Nephron (organoid): ENCODE data around the gene C10orf105.

Experiments
- H3K27ac Mint-ChIP-seq, 3 experiments: 2 replicates each; pipeline ENCODE4 v1.8.0; 2020; ENCODE audit warnings: mixed read lengths in 3 of 3, mild to moderate bottlenecking in 2 of 3, moderate library complexity in 1 of 3
- H3K27me3 Mint-ChIP-seq: 2 replicates; pipeline ENCODE4 v1.8.0; 2021; ENCODE audit warnings: low read depth, mild to moderate bottlenecking, moderate library complexity, mixed read lengths
- H3K36me3 Mint-ChIP-seq: 2 replicates; pipeline ENCODE4 v1.8.0; 2020; ENCODE audit warnings: low read depth, mixed read lengths
- H3K4me1 Mint-ChIP-seq: 2 replicates; pipeline ENCODE4 v1.8.0; 2020; ENCODE audit warnings: mixed read lengths
- H3K4me3 Mint-ChIP-seq, 3 experiments: 2 replicates each; pipeline ENCODE4 v1.8.0; 2020; ENCODE audit warnings: mild to moderate bottlenecking in 3 of 3, mixed read lengths in 3 of 3, moderate library complexity in 2 of 3
- H3K9me3 Mint-ChIP-seq: 2 replicates; pipeline ENCODE4 v1.8.0; 2020; ENCODE audit warnings: mixed read lengths
- CTCF ChIP-seq, 3 experiments: fragments of 200-600 bp; sonication (generic); IDR thresholded peaks; one replicate each; pipeline ENCODE4 v1.5.0; 2021; ENCODE audit warnings: antibody characterized with exemption in 3 of 3; ENCODE audit not compliant: unreplicated experiment in 3 of 3

C10orf105 gene

GRCh38 chr10:71683301-71683700 lies 36.3 kb downstream of the C10orf105 start:
- peaks cover 9% of the 10 kb centered on the region for H3K4me1 Mint-ChIP-seq
- TF ChIP-seq CTCF (IDR thresholded peaks at IDR 0.05; ENCODE audit: unreplicated experiment in 3 of 3) = no peak
- no peak overlapping the region for H3K27ac Mint-ChIP-seq
- no peak overlapping the region for H3K4me3 Mint-ChIP-seq
- H3K27me3 Mint-ChIP-seq = peaks cover 27% of the 10 kb centered on the region
- peaks cover 3% of the 10 kb centered on the region for H3K9me3 Mint-ChIP-seq
- H3K36me3 Mint-ChIP-seq = peaks cover 4% of the 10 kb centered on the region

GRCh38 chr10:71681977-71682376 lies 37.6 kb downstream of the C10orf105 start:
- no peaks in the 10 kb centered on the region for H3K36me3 Mint-ChIP-seq
- H3K4me1 Mint-ChIP-seq = peaks cover 9% of the 10 kb centered on the region
- TF ChIP-seq CTCF (IDR thresholded peaks at IDR 0.05; ENCODE audit: unreplicated experiment in 3 of 3) = no peak
- H3K27me3 Mint-ChIP-seq = peaks cover 25% of the 10 kb centered on the region
- H3K9me3 Mint-ChIP-seq = no peaks in the 10 kb centered on the region
- H3K4me3 Mint-ChIP-seq = no peak overlapping the region
- no peak overlapping the region for H3K27ac Mint-ChIP-seq

DNA sequence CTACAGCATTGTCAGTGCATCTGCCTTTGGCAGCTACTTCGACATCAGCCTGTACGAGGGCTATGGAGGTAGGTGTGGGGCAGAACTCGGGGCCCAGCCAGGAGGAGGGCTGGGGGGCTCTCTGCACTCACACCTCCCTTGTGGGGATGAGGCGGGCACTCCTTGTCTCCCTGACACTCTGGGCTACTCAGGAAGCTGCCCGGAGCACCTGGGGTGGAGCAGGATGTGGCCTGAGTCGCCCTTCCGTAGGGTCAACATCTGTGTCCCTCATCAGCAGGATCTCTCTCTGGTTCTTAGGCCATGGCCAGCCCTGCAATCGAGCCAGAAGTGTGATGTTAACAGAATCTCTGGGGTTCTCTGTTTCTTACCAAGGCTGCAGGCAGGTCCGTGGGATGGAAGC lies 40.2 kb downstream of the C10orf105 start:
- TF ChIP-seq CTCF (IDR thresholded peaks at IDR 0.05; ENCODE audit: unreplicated experiment in 3 of 3) = no peak
- no peak overlapping the region for H3K27ac Mint-ChIP-seq
- H3K4me1 Mint-ChIP-seq = no peaks in the 10 kb centered on the region
- H3K4me3 Mint-ChIP-seq = no peak overlapping the region
- no peaks in the 10 kb centered on the region for H3K36me3 Mint-ChIP-seq
- no peaks in the 10 kb centered on the region for H3K9me3 Mint-ChIP-seq
- H3K27me3 Mint-ChIP-seq = peaks cover 16% of the 10 kb centered on the region

DNA sequence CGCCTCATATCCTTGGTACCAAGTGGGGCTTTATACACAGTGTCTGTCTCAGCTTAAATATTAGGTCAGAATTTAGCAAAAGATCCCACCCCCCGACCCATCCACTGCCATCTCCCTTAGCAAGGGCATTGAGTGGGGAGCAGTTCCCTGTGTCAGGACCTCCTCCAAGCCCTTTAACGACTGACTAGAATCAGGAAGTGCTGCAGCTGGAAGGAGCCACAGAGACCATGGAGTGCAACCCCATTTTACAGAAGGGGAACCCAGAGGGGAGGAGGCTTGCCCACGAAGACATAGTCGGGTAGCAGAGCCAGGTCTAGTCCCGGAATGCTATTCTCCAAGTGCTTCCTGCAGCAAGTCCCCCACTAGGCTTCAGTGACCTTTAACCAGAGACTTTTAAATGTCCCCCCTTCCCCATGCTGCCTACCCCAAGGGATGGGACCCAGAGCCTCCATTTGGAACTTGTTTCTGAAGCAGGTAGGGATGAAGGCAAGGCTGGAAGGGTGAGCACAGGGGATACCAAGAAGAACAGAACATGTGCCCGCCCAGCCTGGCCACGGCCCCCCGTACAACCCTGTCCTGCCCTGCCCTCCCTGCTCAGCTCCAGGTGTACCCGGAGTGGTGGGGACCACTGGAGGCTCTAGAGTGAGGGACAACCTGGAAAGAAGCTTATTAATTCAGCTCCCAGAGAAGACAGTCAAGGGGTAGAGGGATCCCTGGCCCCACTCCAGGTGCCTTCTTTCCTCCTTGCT lies 41.3 kb downstream of the C10orf105 start:
- no peaks in the 10 kb centered on the region for H3K36me3 Mint-ChIP-seq
- H3K27me3 Mint-ChIP-seq = peaks cover 16% of the 10 kb centered on the region
- no peaks in the 10 kb centered on the region for H3K9me3 Mint-ChIP-seq
- TF ChIP-seq CTCF (IDR thresholded peaks at IDR 0.05; ENCODE audit: unreplicated experiment in 3 of 3) = no peak
- H3K27ac Mint-ChIP-seq = no peak overlapping the region
- no peaks in the 10 kb centered on the region for H3K4me1 Mint-ChIP-seq
- no peak overlapping the region for H3K4me3 Mint-ChIP-seq

GRCh38 chr10:71677261-71677660 lies 42.3 kb downstream of the C10orf105 start:
- TF ChIP-seq CTCF (IDR thresholded peaks at IDR 0.05; ENCODE audit: unreplicated experiment in 3 of 3) = no peak
- H3K27me3 Mint-ChIP-seq = peaks cover 20% of the 10 kb centered on the region
- no peak overlapping the region for H3K4me3 Mint-ChIP-seq
- H3K27ac Mint-ChIP-seq = no peak overlapping the region
- no peaks in the 10 kb centered on the region for H3K4me1 Mint-ChIP-seq
- H3K9me3 Mint-ChIP-seq = no peaks in the 10 kb centered on the region
- no peaks in the 10 kb centered on the region for H3K36me3 Mint-ChIP-seq
